BLaER1 treated with 17β-estradiol and CSF1 and Interleukin-3, amounts not matched to agents 10 nM and 100 nM (cell line): ENCODE results near the gene MAPK1IP1L.
"Not testable (repeated sequence)": the region's sequence is repeated elsewhere in the genome, so short reads cannot be mapped to it uniquely, and the experiment has no call there.

Experiments
- H3K27ac ChIP-seq, 11 experiments: shearing (Covaris generic); formaldehyde crosslinking; 2 replicates each; pipeline ENCODE4 v1.8.1; 2022
- H3K27me3 ChIP-seq, 11 experiments: shearing (Covaris generic); formaldehyde crosslinking; 2 replicates each; pipeline ENCODE4 v1.8.1; 2022
- H3K36me3 ChIP-seq, 11 experiments: shearing (Covaris generic); formaldehyde crosslinking; 2 replicates each; pipeline ENCODE4 v1.8.1; 2022
- H3K4me1 ChIP-seq, 10 experiments: shearing (Covaris generic); formaldehyde crosslinking; 2 replicates each; pipeline ENCODE4 v1.8.1; 2022
- H3K4me2 ChIP-seq, 11 experiments: shearing (Covaris generic); formaldehyde crosslinking; 2 replicates each; pipeline ENCODE4 v1.8.1; 2022
- H3K4me3 ChIP-seq, 10 experiments: shearing (Covaris generic); formaldehyde crosslinking; 2 replicates each; pipeline ENCODE4 v1.8.1; 2022
- H3K9ac ChIP-seq, 11 experiments: shearing (Covaris generic); formaldehyde crosslinking; 2 replicates each; pipeline ENCODE4 v1.8.1; 2022
- H3K9me3 ChIP-seq, 11 experiments: shearing (Covaris generic); formaldehyde crosslinking; replicated peaks in 1 of 11; 2 replicates each; pipeline ENCODE4 v1.8.1; 2022
- H4K20me1 ChIP-seq, 11 experiments: shearing (Covaris generic); formaldehyde crosslinking; 2 replicates each; pipeline ENCODE4 v1.8.1; 2022
- Cebpa-rat ChIP-seq, 11 experiments: shearing (Covaris generic); IDR thresholded peaks; 2 replicates each; pipeline ENCODE4 v1.8.1; 2022

Gene MAPK1IP1L

GRCh38 chr14:55075628-55076175 is 24.3 kb downstream of the MAPK1IP1L start:
- Histone ChIP-seq H3K27ac (no peak overlapping the region), H3K36me3 (no peaks in the 10 kb centered on the region; a peak in 1 of 22 replicates), H3K4me1 (peaks cover 17 to 40% (median 20%) of the 10 kb centered on the region in 10 experiments), H3K4me2 (no peak overlapping the region), H3K27me3 (no peaks in the 10 kb centered on the region), H4K20me1 (peaks cover 0 to 10% (median 0%) of the 10 kb centered on the region in 11 experiments; a peak in 3 of 22 replicates), H3K9ac (no peak overlapping the region), H3K4me3 (no peak overlapping the region), H3K9me3 (no peaks in the 10 kb centered on the region)
- no peak for TF ChIP-seq Cebpa-rat (IDR thresholded peaks at IDR 0.05)

GRCh38 chr14:55077170-55078151 is 26.0 kb downstream of the MAPK1IP1L start:
- H3K4me2 ChIP-seq = no peak overlapping the region

GRCh38 chr14:55079961-55080360 is 28.5 kb downstream of the MAPK1IP1L start:
- not testable (repeated sequence) for H3K27me3 ChIP-seq, H3K4me3 ChIP-seq, H3K36me3 ChIP-seq, H3K9me3 ChIP-seq, H4K20me1 ChIP-seq
- Histone ChIP-seq H3K27ac (peak overlapping the region in 1 of 11 experiments; percentile 9; a peak in 1 of 22 replicates), H3K9ac (peak overlapping the region in 1 of 11 experiments; percentile 0; a peak in 1 of 22 replicates), H3K4me1 (peaks cover 0 to 30% (median 0%) of the 10 kb centered on the region in 10 experiments; a peak in 6 of 20 replicates), H3K4me2 (peak overlapping the region in 3 of 11 experiments; percentile 35 to 69 (median 48); a peak in 6 of 22 replicates)

More at GRCh38 chr14:55077170-55078151, 26.0 kb downstream of the MAPK1IP1L start:
- TF ChIP-seq Cebpa-rat (IDR thresholded peaks at IDR 0.05) = no peak
- H4K20me1 ChIP-seq = no peaks in the 10 kb centered on the region
- peaks cover 1 to 25% (median 3%) of the 10 kb centered on the region in 10 experiments; a peak in 18 of 20 replicates for H3K4me1 ChIP-seq
- no peaks in the 10 kb centered on the region for H3K27me3 ChIP-seq
- no peak overlapping the region; a peak in 1 of 22 replicates for H3K27ac ChIP-seq
- no peaks in the 10 kb centered on the region for H3K9me3 ChIP-seq
- H3K36me3 ChIP-seq = no peaks in the 10 kb centered on the region
- peak overlapping the region in 1 of 11 experiments; percentile 23; a peak in 1 of 22 replicates for H3K9ac ChIP-seq
- H3K4me3 ChIP-seq = no peak overlapping the region

- Histone ChIP-seq H3K9ac (no peak overlapping the region), H3K27me3 (no peaks in the 10 kb centered on the region), H3K4me1 (peaks cover 0 to 34% (median 0%) of the 10 kb centered on the region in 10 experiments; a peak in 6 of 20 replicates), H3K4me3 (no peak overlapping the region), H4K20me1 (no peaks in the 10 kb centered on the region), H3K4me2 (peak overlapping the region in 3 of 11 experiments; percentile 19 to 61 (median 55); a peak in 5 of 22 replicates), H3K27ac (no peak overlapping the region), H3K36me3 (no peaks in the 10 kb centered on the region), H3K9me3 (peaks cover 0 to 6% (median 0%) of the 10 kb centered on the region in 11 experiments; a peak in 5 of 22 replicates)
- no peak for TF ChIP-seq Cebpa-rat (IDR thresholded peaks at IDR 0.05)
Measured at GRCh38 chr14:55084401-55085059, 33.1 kb downstream of the MAPK1IP1L start.

- H3K4me1 ChIP-seq = peaks cover 0 to 32% (median 0%) of the 10 kb centered on the region in 10 experiments; a peak in 6 of 20 replicates
- peak overlapping the region in 3 of 11 experiments; percentile 19 to 61 (median 55); a peak in 5 of 22 replicates for H3K4me2 ChIP-seq
- peaks cover 0 to 6% (median 0%) of the 10 kb centered on the region in 11 experiments; a peak in 5 of 22 replicates for H3K9me3 ChIP-seq
- TF ChIP-seq Cebpa-rat (IDR thresholded peaks at IDR 0.05) = no peak
- no peak overlapping the region for H3K4me3 ChIP-seq
- no peak overlapping the region for H3K9ac ChIP-seq
- no peaks in the 10 kb centered on the region for H4K20me1 ChIP-seq
- H3K27ac ChIP-seq = no peak overlapping the region
- no peaks in the 10 kb centered on the region for H3K36me3 ChIP-seq
- H3K27me3 ChIP-seq = no peaks in the 10 kb centered on the region
Measured at GRCh38 chr14:55085060-55085660, 33.7 kb downstream of the MAPK1IP1L start.

- Histone ChIP-seq H3K4me2 (no peak overlapping the region), H3K9ac (no peak overlapping the region), H4K20me1 (no peaks in the 10 kb centered on the region), H3K4me1 (peaks cover 0 to 36% (median 0%) of the 10 kb centered on the region in 10 experiments; a peak in 6 of 20 replicates), H3K27me3 (no peaks in the 10 kb centered on the region), H3K36me3 (no peaks in the 10 kb centered on the region), H3K4me3 (no peak overlapping the region), H3K9me3 (peaks cover 0 to 6% (median 0%) of the 10 kb centered on the region in 11 experiments; a peak in 5 of 22 replicates), H3K27ac (no peak overlapping the region)
- TF ChIP-seq Cebpa-rat (IDR thresholded peaks at IDR 0.05) = no peak
Measured at GRCh38 chr14:55086938-55087337, 35.5 kb downstream of the MAPK1IP1L start.

- Histone ChIP-seq H3K9me3 (peaks cover 0 to 6% (median 0%) of the 10 kb centered on the region in 11 experiments; a peak in 5 of 22 replicates), H3K36me3 (no peaks in the 10 kb centered on the region), H3K9ac (no peak overlapping the region), H3K4me3 (no peak overlapping the region), H3K27me3 (no peaks in the 10 kb centered on the region), H3K4me1 (peaks cover 0 to 39% (median 0%) of the 10 kb centered on the region in 10 experiments; a peak in 6 of 20 replicates), H4K20me1 (no peaks in the 10 kb centered on the region), H3K4me2 (no peak overlapping the region), H3K27ac (no peak overlapping the region)
- TF ChIP-seq Cebpa-rat (IDR thresholded peaks at IDR 0.05) = no peak
Measured at GRCh38 chr14:55088356-55088755, 36.9 kb downstream of the MAPK1IP1L start.

- Histone ChIP-seq H3K9ac (no peak overlapping the region), H3K9me3 (no peaks in the 10 kb centered on the region), H3K27me3 (no peaks in the 10 kb centered on the region), H3K4me3 (no peak overlapping the region), H3K4me1 (peaks cover 0 to 27% (median 0%) of the 10 kb centered on the region in 10 experiments; a peak in 6 of 20 replicates), H3K27ac (no peak overlapping the region), H3K4me2 (0 out of 22 replicates have a peak overlapping the region, but pooled peaks of 1 of the 11 experiments have one; percentile 15), H3K36me3 (no peaks in the 10 kb centered on the region), H4K20me1 (no peaks in the 10 kb centered on the region)
- TF ChIP-seq Cebpa-rat (IDR thresholded peaks at IDR 0.05) = no peak
Measured at GRCh38 chr14:55092341-55092740, 40.9 kb downstream of the MAPK1IP1L start.
